Glutamatergic neuron (in vitro differentiated cells): ENCODE measurements around the gene LRP4. TPM values are rescaled to one million over a fixed set of nuclear protein-coding genes. Genes with fewer than 3 reads are reported as not detected.

Experiments used
- DNase-seq: peaks from one replicate; pipeline ENCODE4 v3.0.0; 2022
- H3K27ac Mint-ChIP-seq: one replicate; pipeline ENCODE4 v1.8.0; 2020; ENCODE audit warnings: mild to moderate bottlenecking, mixed read lengths, inconsistent platforms; ENCODE audit not compliant: unreplicated experiment
- H3K27me3 Mint-ChIP-seq: one replicate; pipeline ENCODE4 v1.8.0; 2020; ENCODE audit warnings: mild to moderate bottlenecking, moderate library complexity, mixed read lengths, inconsistent platforms; ENCODE audit not compliant: unreplicated experiment
- H3K36me3 Mint-ChIP-seq: one replicate; pipeline ENCODE4 v1.8.0; 2020; ENCODE audit warnings: mild to moderate bottlenecking, mixed read lengths, inconsistent platforms; ENCODE audit not compliant: unreplicated experiment
- H3K4me1 Mint-ChIP-seq: one replicate; pipeline ENCODE4 v1.8.0; 2020; ENCODE audit warnings: mild to moderate bottlenecking, low read depth, mixed read lengths, inconsistent platforms; ENCODE audit not compliant: unreplicated experiment
- H3K4me3 Mint-ChIP-seq: one replicate; pipeline ENCODE4 v1.8.0; 2020; ENCODE audit warnings: mild to moderate bottlenecking, mixed read lengths, inconsistent platforms; ENCODE audit not compliant: unreplicated experiment
- H3K9me3 Mint-ChIP-seq: one replicate; pipeline ENCODE4 v1.8.0; 2020; ENCODE audit warnings: mild to moderate bottlenecking, moderate library complexity, mixed read lengths, inconsistent platforms; ENCODE audit not compliant: unreplicated experiment
- total RNA-seq: library from RNA; stranded (reverse); fragmentation: NEBNext Ultra II Directional; extraction: Animal tissue kit (Norgen Biotek cat#: 25700); gene quantifications from one replicate; pipeline ENCODE4 v1.2.1, GENCODE V29; 2021; ENCODE audit not compliant: unreplicated experiment
- TF ChIP-seq, protein P1 (sequence below): fragments of 200-600 bp; sonication (generic); IDR thresholded peaks from one replicate; pipeline ENCODE4 v1.5.0; 2021; ENCODE audit not compliant: partially characterized antibody, unreplicated experiment

The LRP4 gene
- total RNA-seq, 1 donor from 2014 or later: 25.0 TPM

DNA sequence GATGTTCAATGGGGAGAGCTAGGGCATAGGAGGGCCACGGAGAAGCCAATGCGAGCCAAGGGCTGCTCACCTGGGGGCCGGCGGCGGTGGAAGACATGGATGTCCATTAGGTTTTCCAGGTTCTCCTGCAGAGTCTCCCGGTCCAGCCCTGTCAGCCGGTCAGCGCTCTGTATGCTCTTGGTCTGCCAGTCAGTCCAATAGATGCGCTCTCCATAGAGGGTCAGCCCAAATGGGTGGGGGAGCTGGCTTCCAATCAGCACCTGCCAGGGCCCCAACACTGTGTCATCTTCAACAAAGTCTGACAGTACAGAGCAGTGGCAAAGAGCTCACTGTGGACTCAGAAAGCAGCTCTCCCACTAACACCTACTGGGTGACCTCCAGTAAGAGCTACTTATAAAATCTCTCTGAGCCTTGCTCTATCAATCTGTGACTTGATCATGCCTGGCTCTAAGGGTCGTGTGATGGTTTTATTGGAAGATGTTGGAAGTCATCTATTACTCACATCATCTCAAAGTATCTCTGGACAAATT, 39.2 kb downstream of the LRP4 start:
- Mint-ChIP-seq H3K36me3 (peaks cover 12% of the 10 kb centered on the region), H3K27me3 (peaks cover 2% of the 10 kb centered on the region), H3K4me1 (no peaks in the 10 kb centered on the region), H3K4me3 (no peak overlapping the region), H3K27ac (no peak overlapping the region), H3K9me3 (peaks cover 2% of the 10 kb centered on the region)
- TF ChIP-seq, protein P1, sequence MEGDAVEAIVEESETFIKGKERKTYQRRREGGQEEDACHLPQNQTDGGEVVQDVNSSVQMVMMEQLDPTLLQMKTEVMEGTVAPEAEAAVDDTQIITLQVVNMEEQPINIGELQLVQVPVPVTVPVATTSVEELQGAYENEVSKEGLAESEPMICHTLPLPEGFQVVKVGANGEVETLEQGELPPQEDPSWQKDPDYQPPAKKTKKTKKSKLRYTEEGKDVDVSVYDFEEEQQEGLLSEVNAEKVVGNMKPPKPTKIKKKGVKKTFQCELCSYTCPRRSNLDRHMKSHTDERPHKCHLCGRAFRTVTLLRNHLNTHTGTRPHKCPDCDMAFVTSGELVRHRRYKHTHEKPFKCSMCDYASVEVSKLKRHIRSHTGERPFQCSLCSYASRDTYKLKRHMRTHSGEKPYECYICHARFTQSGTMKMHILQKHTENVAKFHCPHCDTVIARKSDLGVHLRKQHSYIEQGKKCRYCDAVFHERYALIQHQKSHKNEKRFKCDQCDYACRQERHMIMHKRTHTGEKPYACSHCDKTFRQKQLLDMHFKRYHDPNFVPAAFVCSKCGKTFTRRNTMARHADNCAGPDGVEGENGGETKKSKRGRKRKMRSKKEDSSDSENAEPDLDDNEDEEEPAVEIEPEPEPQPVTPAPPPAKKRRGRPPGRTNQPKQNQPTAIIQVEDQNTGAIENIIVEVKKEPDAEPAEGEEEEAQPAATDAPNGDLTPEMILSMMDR: no peak
- DNase-seq: no peak

DNA sequence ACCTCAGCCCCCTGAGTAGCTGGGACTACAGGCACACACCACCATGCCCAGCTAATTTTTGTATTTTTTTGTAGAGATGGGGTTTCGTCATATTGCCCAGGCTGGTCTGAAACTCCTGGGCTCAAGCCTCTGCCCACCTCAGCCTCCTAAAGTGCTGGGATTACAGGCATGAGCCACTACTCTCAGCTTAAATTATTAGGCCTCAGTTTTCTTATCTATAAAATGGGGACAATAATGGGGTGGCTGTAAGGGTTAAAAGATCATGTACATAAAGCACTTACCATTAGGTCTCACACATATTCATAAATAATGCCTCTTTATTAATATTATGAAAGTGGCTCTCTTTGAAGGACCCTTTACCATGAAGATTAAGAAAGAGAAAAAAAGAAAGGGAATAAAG, 40.8 kb downstream of the LRP4 start:
- H3K36me3 Mint-ChIP-seq: peaks cover 1% of the 10 kb centered on the region

DNA sequence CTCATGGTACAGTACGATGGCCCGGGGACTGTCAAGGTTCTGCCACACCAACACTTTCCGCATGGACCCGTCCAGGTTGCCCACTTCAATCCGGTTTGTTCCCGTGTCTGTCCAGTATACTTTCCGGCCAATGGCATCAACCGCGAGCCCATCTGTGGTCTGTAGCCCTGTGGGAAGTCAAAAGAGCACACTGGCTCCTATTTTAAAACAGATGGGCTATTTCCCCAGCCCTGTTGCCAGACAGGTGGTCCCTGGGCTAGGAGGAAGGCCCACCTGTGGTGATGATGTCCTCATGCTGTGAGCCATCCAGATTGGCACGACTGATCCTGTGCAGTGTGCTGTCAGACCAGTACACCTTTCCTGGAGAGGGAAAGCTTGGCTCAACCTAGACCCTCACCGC, 41.9 kb downstream of the LRP4 start:
- H3K9me3 Mint-ChIP-seq: no peaks in the 10 kb centered on the region

More for the DNA sequence above, 40.8 kb downstream of the LRP4 start:
- H3K27me3 Mint-ChIP-seq: peaks cover 2% of the 10 kb centered on the region
- TF ChIP-seq, protein P1: no peak
- no peaks in the 10 kb centered on the region for H3K9me3 Mint-ChIP-seq
- no peaks in the 10 kb centered on the region for H3K4me1 Mint-ChIP-seq
- H3K27ac Mint-ChIP-seq: no peak overlapping the region
- no peak for DNase-seq
- H3K4me3 Mint-ChIP-seq: no peak overlapping the region

DNA sequence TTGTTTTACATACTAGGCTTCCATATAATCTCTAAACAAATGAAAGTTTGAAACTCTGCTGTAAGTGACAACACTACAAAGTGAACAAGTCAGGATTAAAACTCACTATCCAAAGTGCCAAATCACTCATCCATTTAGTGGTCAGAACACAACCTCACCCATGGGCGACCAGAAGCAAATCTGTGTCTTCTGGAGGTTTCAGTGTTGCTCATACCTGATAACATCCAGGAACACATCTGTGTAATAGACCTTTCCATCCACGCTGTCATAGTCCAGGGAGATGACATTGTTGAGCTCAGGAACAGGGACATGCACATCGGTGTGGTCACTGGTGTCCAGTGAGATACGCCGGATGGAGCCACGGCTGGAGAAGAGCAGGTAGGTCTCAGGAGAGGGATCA, 43.8 kb downstream of the LRP4 start:
- Mint-ChIP-seq H3K27me3 (no peaks in the 10 kb centered on the region), H3K9me3 (peaks cover 2% of the 10 kb centered on the region), H3K4me3 (no peak overlapping the region), H3K27ac (no peak overlapping the region), H3K36me3 (peaks cover 4% of the 10 kb centered on the region), H3K4me1 (no peaks in the 10 kb centered on the region)
- TF ChIP-seq, protein P1: no peak
- DNase-seq: no peak

More for the DNA sequence above, 41.9 kb downstream of the LRP4 start:
- no peaks in the 10 kb centered on the region for H3K4me1 Mint-ChIP-seq
- peaks cover 2% of the 10 kb centered on the region for H3K27me3 Mint-ChIP-seq
- TF ChIP-seq, protein P1: no peak
- peaks cover 2% of the 10 kb centered on the region for H3K36me3 Mint-ChIP-seq
- no peak overlapping the region for H3K27ac Mint-ChIP-seq
- H3K4me3 Mint-ChIP-seq: no peak overlapping the region
- no peak for DNase-seq

DNA sequence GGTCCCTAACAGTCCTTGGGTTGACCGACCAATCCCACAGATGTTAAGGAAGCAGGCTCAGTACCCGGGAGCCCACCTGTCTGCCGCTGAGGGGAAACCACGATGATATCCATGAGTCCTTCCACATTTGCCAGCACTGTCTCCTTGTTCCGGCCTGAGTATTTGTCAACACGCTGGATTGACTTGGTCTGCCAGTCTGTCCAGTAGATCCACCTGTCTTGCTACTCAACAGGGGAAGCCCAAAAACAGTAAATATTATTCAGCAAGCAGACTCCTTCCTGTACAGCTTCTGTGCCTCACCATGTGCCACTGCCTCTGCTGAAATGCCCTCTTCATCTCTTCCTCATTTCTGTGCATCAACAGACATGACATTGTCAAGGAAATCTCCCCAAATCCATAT, 49.4 kb downstream of the LRP4 start:
- Mint-ChIP-seq H3K36me3 (peaks cover 4% of the 10 kb centered on the region), H3K27me3 (no peaks in the 10 kb centered on the region), H3K9me3 (peaks cover 2% of the 10 kb centered on the region), H3K4me1 (no peaks in the 10 kb centered on the region), H3K27ac (no peak overlapping the region), H3K4me3 (no peak overlapping the region)
- TF ChIP-seq, protein P1: no peak
- no peak for DNase-seq
